ENCODE results near the gene YAE1. TPM values are rescaled to one million over a fixed set of nuclear protein-coding genes. Genes with fewer than 3 reads are reported as not detected.

YAE1 gene
- total and polyA plus RNA-seq, 2 experiments from 2014 or later = 30.5 to 107 TPM

DNA sequence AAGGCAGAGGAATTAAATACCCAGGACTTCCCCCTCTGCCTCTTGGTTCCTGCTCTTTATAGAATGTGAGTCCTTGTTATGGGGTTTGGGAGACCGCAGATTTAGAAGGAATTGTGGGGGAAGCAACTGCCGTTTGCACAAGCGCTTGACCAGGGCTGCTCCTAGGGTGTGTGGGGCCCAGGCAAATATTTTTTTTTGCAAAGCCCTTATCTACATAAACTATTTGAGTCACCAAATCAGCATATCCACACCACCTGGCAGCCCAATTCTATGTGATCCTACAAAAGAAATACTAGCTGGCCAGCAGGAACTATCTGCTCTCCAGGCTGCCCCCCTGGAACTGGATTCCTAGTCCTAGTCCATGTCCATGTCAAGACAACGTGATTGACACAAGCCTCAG lies 33.4 kb upstream of the YAE1 start:
- Histone ChIP-seq H3K9me2 (ENCODE audit: insufficient read depth) (0 out of 2 replicates have a peak, but pooled peaks cover 5% of the 10 kb centered on the region), H4K20me1 (replicated peaks; ENCODE audit: insufficient read depth) (no peaks in the 10 kb centered on the region), H3K4me1 (ENCODE audit: insufficient read depth) (peaks cover 4% of the 10 kb centered on the region), H3K79me2 (replicated peaks; ENCODE audit: insufficient read depth) (no peaks in the 10 kb centered on the region), H3K4me2 (no peak overlapping the region), H3K27ac (ENCODE audit: low read depth) (no peak overlapping the region), H3F3A (replicated peaks; ENCODE audit: low read depth) (no peaks in the 10 kb centered on the region), H3K27me3 (ENCODE audit: insufficient read depth) (no peaks in the 10 kb centered on the region), H2AFZ (no peak overlapping the region), H3K36me3 (ENCODE audit: insufficient read depth) (no peaks in the 10 kb centered on the region), H3K4me3 (no peak overlapping the region)
- TF ChIP-seq EZH2 (IDR thresholded peaks at IDR 0.05; ENCODE audit: low read depth, unreplicated experiment) (no peak), ZNF331 (CRISPR knock-in tag; IDR thresholded peaks at IDR 0.05; ENCODE audit: low read depth) (no peak), CREB1 (CRISPR knock-in tag; IDR thresholded peaks at IDR 0.05; ENCODE audit: low read depth) (no peak), STAT1 (IDR thresholded peaks at IDR 0.05; ENCODE audit: unreplicated experiment) (no peak), ZNF114 (CRISPR knock-in tag; IDR thresholded peaks at IDR 0.05) (no peak), EZH2phosphoT487 (IDR thresholded peaks at IDR 0.05; ENCODE audit: unreplicated experiment) (no peak), REST (IDR thresholded peaks at IDR 0.05; ENCODE audit: unreplicated experiment) (no peak)
- TF ChIP-seq, protein P1, sequence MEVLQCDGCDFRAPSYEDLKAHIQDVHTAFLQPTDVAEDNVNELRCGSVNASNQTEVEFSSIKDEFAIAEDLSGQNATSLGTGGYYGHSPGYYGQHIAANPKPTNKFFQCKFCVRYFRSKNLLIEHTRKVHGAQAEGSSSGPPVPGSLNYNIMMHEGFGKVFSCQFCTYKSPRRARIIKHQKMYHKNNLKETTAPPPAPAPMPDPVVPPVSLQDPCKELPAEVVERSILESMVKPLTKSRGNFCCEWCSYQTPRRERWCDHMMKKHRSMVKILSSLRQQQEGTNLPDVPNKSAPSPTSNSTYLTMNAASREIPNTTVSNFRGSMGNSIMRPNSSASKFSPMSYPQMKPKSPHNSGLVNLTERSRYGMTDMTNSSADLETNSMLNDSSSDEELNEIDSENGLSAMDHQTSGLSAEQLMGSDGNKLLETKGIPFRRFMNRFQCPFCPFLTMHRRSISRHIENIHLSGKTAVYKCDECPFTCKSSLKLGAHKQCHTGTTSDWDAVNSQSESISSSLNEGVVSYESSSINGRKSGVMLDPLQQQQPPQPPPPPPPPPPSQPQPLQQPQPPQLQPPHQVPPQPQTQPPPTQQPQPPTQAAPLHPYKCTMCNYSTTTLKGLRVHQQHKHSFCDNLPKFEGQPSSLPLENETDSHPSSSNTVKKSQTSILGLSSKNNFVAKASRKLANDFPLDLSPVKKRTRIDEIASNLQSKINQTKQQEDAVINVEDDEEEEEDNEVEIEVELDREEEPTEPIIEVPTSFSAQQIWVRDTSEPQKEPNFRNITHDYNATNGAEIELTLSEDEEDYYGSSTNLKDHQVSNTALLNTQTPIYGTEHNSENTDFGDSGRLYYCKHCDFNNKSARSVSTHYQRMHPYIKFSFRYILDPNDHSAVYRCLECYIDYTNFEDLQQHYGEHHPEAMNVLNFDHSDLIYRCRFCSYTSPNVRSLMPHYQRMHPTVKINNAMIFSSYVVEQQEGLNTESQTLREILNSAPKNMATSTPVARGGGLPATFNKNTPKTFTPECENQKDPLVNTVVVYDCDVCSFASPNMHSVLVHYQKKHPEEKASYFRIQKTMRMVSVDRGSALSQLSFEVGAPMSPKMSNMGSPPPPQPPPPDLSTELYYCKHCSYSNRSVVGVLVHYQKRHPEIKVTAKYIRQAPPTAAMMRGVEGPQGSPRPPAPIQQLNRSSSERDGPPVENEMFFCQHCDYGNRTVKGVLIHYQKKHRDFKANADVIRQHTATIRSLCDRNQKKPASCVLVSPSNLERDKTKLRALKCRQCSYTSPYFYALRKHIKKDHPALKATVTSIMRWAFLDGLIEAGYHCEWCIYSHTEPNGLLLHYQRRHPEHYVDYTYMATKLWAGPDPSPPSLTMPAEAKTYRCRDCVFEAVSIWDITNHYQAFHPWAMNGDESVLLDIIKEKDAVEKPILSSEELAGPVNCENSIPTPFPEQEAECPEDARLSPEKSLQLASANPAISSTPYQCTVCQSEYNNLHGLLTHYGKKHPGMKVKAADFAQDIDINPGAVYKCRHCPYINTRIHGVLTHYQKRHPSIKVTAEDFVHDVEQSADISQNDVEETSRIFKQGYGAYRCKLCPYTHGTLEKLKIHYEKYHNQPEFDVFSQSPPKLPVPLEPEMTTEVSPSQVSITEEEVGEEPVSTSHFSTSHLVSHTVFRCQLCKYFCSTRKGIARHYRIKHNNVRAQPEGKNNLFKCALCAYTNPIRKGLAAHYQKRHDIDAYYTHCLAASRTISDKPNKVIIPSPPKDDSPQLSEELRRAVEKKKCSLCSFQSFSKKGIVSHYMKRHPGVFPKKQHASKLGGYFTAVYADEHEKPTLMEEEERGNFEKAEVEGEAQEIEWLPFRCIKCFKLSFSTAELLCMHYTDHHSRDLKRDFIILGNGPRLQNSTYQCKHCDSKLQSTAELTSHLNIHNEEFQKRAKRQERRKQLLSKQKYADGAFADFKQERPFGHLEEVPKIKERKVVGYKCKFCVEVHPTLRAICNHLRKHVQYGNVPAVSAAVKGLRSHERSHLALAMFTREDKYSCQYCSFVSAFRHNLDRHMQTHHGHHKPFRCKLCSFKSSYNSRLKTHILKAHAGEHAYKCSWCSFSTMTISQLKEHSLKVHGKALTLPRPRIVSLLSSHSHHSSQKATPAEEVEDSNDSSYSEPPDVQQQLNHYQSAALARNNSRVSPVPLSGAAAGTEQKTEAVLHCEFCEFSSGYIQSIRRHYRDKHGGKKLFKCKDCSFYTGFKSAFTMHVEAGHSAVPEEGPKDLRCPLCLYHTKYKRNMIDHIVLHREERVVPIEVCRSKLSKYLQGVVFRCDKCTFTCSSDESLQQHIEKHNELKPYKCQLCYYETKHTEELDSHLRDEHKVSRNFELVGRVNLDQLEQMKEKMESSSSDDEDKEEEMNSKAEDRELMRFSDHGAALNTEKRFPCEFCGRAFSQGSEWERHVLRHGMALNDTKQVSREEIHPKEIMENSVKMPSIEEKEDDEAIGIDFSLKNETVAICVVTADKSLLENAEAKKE (CRISPR knock-in tag; IDR thresholded peaks at IDR 0.05) = no peak
- H3K27me3 Mint-ChIP-seq (ENCODE audit: insufficient read depth, low read depth, poor library complexity) = peaks cover 6% of the 10 kb centered on the region
- DNase-seq (ENCODE audit: low spot score) = no peak
- H3K4me1 Mint-ChIP-seq = peaks cover 24% of the 10 kb centered on the region
- ATAC-seq = no peak
- H3K36me3 Mint-ChIP-seq (ENCODE audit: low read depth) = no peaks in the 10 kb centered on the region
- H3K9me3 Mint-ChIP-seq = no peaks in the 10 kb centered on the region
- H3K27ac Mint-ChIP-seq = no peak overlapping the region
- H3K4me3 Mint-ChIP-seq = no peak overlapping the region

All from GM23338 (cell line).